OCI-LY1 (cell line): ENCODE measurements around the gene SYNJ1.

Experiments
- H2AFZ ChIP-seq: fragments of 200-600 bp; sonication (generic), shearing (Covaris generic); 2 replicates; pipeline ENCODE4 v1.6.0; 2014; ENCODE audit warnings: antibody characterized with exemption, mild to moderate bottlenecking, low read length
- H3F3A ChIP-seq: fragments of 200-600 bp; sonication (generic), shearing (Covaris generic); 2 replicates; pipeline ENCODE4 v1.6.0; 2014; ENCODE audit warnings: mild to moderate bottlenecking, antibody characterized with exemption, low read length, moderate library complexity; ENCODE audit not compliant: insufficient read depth
- H3K27ac ChIP-seq: fragments of 200-600 bp; sonication (generic); 2 replicates; pipeline ENCODE4 v1.5.1; 2014; ENCODE audit warnings: low read length, mixed run types, mild to moderate bottlenecking, low read depth; ENCODE audit not compliant: poor library complexity, severe bottlenecking
- H3K27me3 ChIP-seq: fragments of 200-600 bp; sonication (generic); 2 replicates; pipeline ENCODE4 v1.6.0; 2014; ENCODE audit warnings: antibody characterized with exemption, mild to moderate bottlenecking, low read length, moderate library complexity; ENCODE audit not compliant: insufficient read depth
- H3K36me3 ChIP-seq: fragments of 200-600 bp; sonication (generic); 2 replicates; pipeline ENCODE4 v1.6.1; 2014; ENCODE audit warnings: mild to moderate bottlenecking, antibody characterized with exemption, low read length, moderate library complexity, mixed read lengths; ENCODE audit not compliant: insufficient read depth
- H3K4me1 ChIP-seq: fragments of 200-600 bp; sonication (generic); 2 replicates; pipeline ENCODE4 v1.5.1; 2014; ENCODE audit warnings: mild to moderate bottlenecking, low read length, moderate library complexity; ENCODE audit not compliant: insufficient read depth, severe bottlenecking
- H3K4me2 ChIP-seq: fragments of 200-600 bp; sonication (generic), shearing (Covaris generic); 2 replicates; pipeline ENCODE4 v1.6.1; 2014; ENCODE audit warnings: low read length
- H3K4me3 ChIP-seq: fragments of 200-600 bp; sonication (generic); 2 replicates; pipeline ENCODE4 v1.5.1; 2014; ENCODE audit warnings: low read length, low read depth, mild to moderate bottlenecking, mixed read lengths; ENCODE audit not compliant: poor library complexity, severe bottlenecking
- H3K79me2 ChIP-seq: fragments of 200-600 bp; shearing (Covaris generic); 2 replicates; pipeline ENCODE4 v1.6.1; 2016; ENCODE audit warnings: mixed run types, low read length, mixed read lengths; ENCODE audit not compliant: insufficient read depth
- H3K9ac ChIP-seq: fragments of 200-600 bp; sonication (generic), shearing (Covaris generic); 2 replicates; pipeline ENCODE4 v1.6.1; 2014; ENCODE audit warnings: mild to moderate bottlenecking, low read length, mixed read lengths
- H3K9me2 ChIP-seq: fragments of 200-600 bp; sonication (generic), shearing (Covaris generic); 2 replicates; pipeline ENCODE4 v1.6.1; 2014; ENCODE audit warnings: low read depth, mild to moderate bottlenecking, low read length, mixed read lengths
- H3K9me3 ChIP-seq: fragments of 200-600 bp; shearing (Covaris generic); 2 replicates; pipeline ENCODE4 v1.6.1; 2014; ENCODE audit warnings: low read length, mixed read lengths
- H4K20me1 ChIP-seq: fragments of 200-600 bp; sonication (generic), shearing (Covaris generic); 2 replicates; pipeline ENCODE4 v1.6.0; 2016; ENCODE audit warnings: mild to moderate bottlenecking, low read length; ENCODE audit not compliant: insufficient read depth
- CTCF ChIP-seq: fragments of 200-600 bp; sonication (generic), shearing (Covaris generic); IDR thresholded peaks from 2 replicates; pipeline ENCODE4 v1.5.1; 2017; ENCODE audit warnings: mild to moderate bottlenecking, antibody characterized with exemption, low read length, moderate library complexity, mixed read lengths
- EZH2 ChIP-seq: fragments of 200-600 bp; sonication (generic), shearing (Covaris generic); IDR thresholded peaks from 2 replicates; pipeline ENCODE4 v1.8.0; 2017; ENCODE audit warnings: borderline replicate concordance, mixed run types, mild to moderate bottlenecking, antibody characterized with exemption, low read length, moderate library complexity, mixed read lengths

The SYNJ1 gene

GRCh38 chr21:32765058-32765457, 37.2 kb upstream of the SYNJ1 start:
- Histone ChIP-seq H3K27ac (no peak overlapping the region), H3K36me3 (peaks cover 94% of the 10 kb centered on the region), H2AFZ (no peak overlapping the region), H3K9me2 (no peaks in the 10 kb centered on the region), H3K79me2 (peaks cover 55% of the 10 kb centered on the region), H4K20me1 (no peaks in the 10 kb centered on the region), H3F3A (no peaks in the 10 kb centered on the region), H3K27me3 (no peaks in the 10 kb centered on the region), H3K4me2 (no peak overlapping the region), H3K9ac (no peak overlapping the region), H3K4me1 (peaks cover 15% of the 10 kb centered on the region), H3K4me3 (no peak overlapping the region), H3K9me3 (no peaks in the 10 kb centered on the region)
- TF ChIP-seq CTCF (no peak), EZH2 (no peak)

- no peak overlapping the region for H3K27ac ChIP-seq
- H4K20me1 ChIP-seq = no peaks in the 10 kb centered on the region
- TF ChIP-seq EZH2 (no peak), CTCF (no peak)
- H3K9me3 ChIP-seq = no peaks in the 10 kb centered on the region
- H3K9ac ChIP-seq = no peak overlapping the region
- H3K4me1 ChIP-seq = peaks cover 7% of the 10 kb centered on the region
- no peak overlapping the region for H3K4me3 ChIP-seq
- H2AFZ ChIP-seq = no peak overlapping the region
- peaks cover 98% of the 10 kb centered on the region for H3K36me3 ChIP-seq
- no peaks in the 10 kb centered on the region for H3K9me2 ChIP-seq
- H3K27me3 ChIP-seq = no peaks in the 10 kb centered on the region
- H3K79me2 ChIP-seq = peaks cover 46% of the 10 kb centered on the region
- no peaks in the 10 kb centered on the region for H3F3A ChIP-seq
- H3K4me2 ChIP-seq = no peak overlapping the region
Observed at GRCh38 chr21:32764186-32764585, 36.4 kb upstream of the SYNJ1 start.

- Histone ChIP-seq H3K27ac (no peak overlapping the region), H3K36me3 (peaks cover 96% of the 10 kb centered on the region), H3F3A (no peaks in the 10 kb centered on the region), H3K4me3 (no peak overlapping the region), H3K9me3 (no peaks in the 10 kb centered on the region), H3K79me2 (no peaks in the 10 kb centered on the region), H4K20me1 (no peaks in the 10 kb centered on the region), H2AFZ (no peak overlapping the region), H3K9me2 (no peaks in the 10 kb centered on the region), H3K4me1 (no peaks in the 10 kb centered on the region), H3K27me3 (no peaks in the 10 kb centered on the region), H3K4me2 (no peak overlapping the region), H3K9ac (no peak overlapping the region)
- TF ChIP-seq EZH2 (no peak), CTCF (no peak)
Observed at GRCh38 chr21:32757804-32758203, 30.0 kb upstream of the SYNJ1 start.
